T-helper 17 cell (primary cell): Measurements from ENCODE around the gene KDELR1. TPM values are rescaled to one million over a fixed set of nuclear protein-coding genes. Genes with fewer than 3 reads are reported as not detected.

Experiments used
- ATAC-seq: fragments of 150-1000 bp; cut with Tn5 transposase; 2 replicates; pipeline ENCODE4 v1.10.0; 2021; ENCODE audit warnings: mild to moderate bottlenecking, moderate library complexity
- DNase-seq, 3 donors: peaks; one replicate each; pipeline versions ENCODE4 v3.0.0 to v3.0.0-alpha.2; 2020 to 2021
- H3K9me3 ChIP-seq: one replicate; pipeline ENCODE4 v1.7.0; 2013; ENCODE audit warnings: low read length, mild to moderate bottlenecking; ENCODE audit not compliant: control insufficient read depth, poor library complexity, severe bottlenecking
- H3K27ac Mint-ChIP-seq: one replicate; pipeline ENCODE4 v1.8.0; 2022; ENCODE audit warnings: mild to moderate bottlenecking, moderate library complexity, mixed read lengths
- H3K27me3 Mint-ChIP-seq: one replicate; pipeline ENCODE4 v1.8.0; 2022; ENCODE audit warnings: mixed read lengths
- H3K36me3 Mint-ChIP-seq: one replicate; pipeline ENCODE4 v1.8.0; 2022; ENCODE audit warnings: low read depth, mixed read lengths
- H3K4me1 Mint-ChIP-seq: one replicate; pipeline ENCODE4 v1.8.0; 2022; ENCODE audit warnings: mild to moderate bottlenecking, mixed read lengths
- H3K4me3 Mint-ChIP-seq: one replicate; pipeline ENCODE4 v1.8.0; 2022; ENCODE audit warnings: mild to moderate bottlenecking, moderate library complexity, mixed read lengths
- total RNA-seq, 4 donors: library from RNA in 2 of 4; stranded (reverse) in 2 of 4; gene quantifications; one replicate each; pipeline ENCODE4 v1.2.3 and lab custom pipeline; 2022 to 2026

Gene KDELR1
- total RNA-seq, 2 donors from 2014 or later, result 34.0 to 41.3 TPM

- no peaks in the 10 kb centered on the region for H3K9me3 ChIP-seq
- no peak overlapping the region for H3K27ac Mint-ChIP-seq
- no peak for ATAC-seq
- no peak overlapping the region for H3K4me3 Mint-ChIP-seq
- no peak for DNase-seq
- H3K36me3 Mint-ChIP-seq, result peaks cover 3% of the 10 kb centered on the region
- H3K27me3 Mint-ChIP-seq, result peaks cover 15% of the 10 kb centered on the region
- peaks cover 7% of the 10 kb centered on the region for H3K4me1 Mint-ChIP-seq
Measured at GRCh38 chr19:48405850-48406249, 14.5 kb upstream of the KDELR1 start.

GRCh38 chr19:48405010-48405659 is 13.8 kb upstream of the KDELR1 start:
- no peak overlapping the region for H3K4me3 Mint-ChIP-seq
- H3K4me1 Mint-ChIP-seq, result peaks cover 7% of the 10 kb centered on the region
- no peak for ATAC-seq
- no peaks in the 10 kb centered on the region for H3K9me3 ChIP-seq
- H3K27me3 Mint-ChIP-seq, result peaks cover 15% of the 10 kb centered on the region
- peaks cover 3% of the 10 kb centered on the region for H3K36me3 Mint-ChIP-seq
- H3K27ac Mint-ChIP-seq, result no peak overlapping the region
- DNase-seq, result no peak

DNA sequence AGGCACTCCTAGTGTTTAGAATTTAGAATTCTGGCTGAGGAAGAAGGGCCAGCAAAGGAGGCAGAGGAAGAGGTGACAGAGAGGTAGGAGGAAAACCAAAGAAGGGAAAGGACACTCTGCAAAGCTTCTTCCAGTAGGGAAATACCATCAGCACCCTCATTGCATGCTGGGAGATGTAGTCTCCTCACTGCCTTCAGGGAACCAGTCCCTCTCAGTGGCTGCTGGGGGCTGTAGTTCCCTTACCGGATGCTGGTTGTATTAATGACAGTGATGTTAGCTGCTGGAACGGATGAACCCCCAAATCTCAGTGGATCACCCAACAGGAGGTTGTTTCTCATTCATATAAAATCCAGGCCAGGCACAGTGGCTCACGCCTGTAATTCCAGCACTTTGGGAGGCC is 12.3 kb upstream of the KDELR1 start:
- H3K9me3 ChIP-seq, result no peaks in the 10 kb centered on the region
- Mint-ChIP-seq H3K36me3 (peaks cover 3% of the 10 kb centered on the region), H3K4me3 (no peak overlapping the region), H3K27me3 (peaks cover 15% of the 10 kb centered on the region), H3K27ac (no peak overlapping the region), H3K4me1 (peaks cover 7% of the 10 kb centered on the region)
- peak in 1 of 3 donors; percentile 28 for DNase-seq
- peak; percentile 70 for ATAC-seq

- peaks cover 10% of the 10 kb centered on the region for H3K36me3 Mint-ChIP-seq
- H3K27me3 Mint-ChIP-seq, result peaks cover 11% of the 10 kb centered on the region
- peak overlapping the region; percentile 69 for H3K27ac Mint-ChIP-seq
- DNase-seq (no peak), ATAC-seq (no peak)
- no peak overlapping the region for H3K4me3 Mint-ChIP-seq
- peaks cover 14% of the 10 kb centered on the region for H3K4me1 Mint-ChIP-seq
- H3K9me3 ChIP-seq, result no peaks in the 10 kb centered on the region
Measured at GRCh38 chr19:48401287-48401686, 9.9 kb upstream of the KDELR1 start.

DNA sequence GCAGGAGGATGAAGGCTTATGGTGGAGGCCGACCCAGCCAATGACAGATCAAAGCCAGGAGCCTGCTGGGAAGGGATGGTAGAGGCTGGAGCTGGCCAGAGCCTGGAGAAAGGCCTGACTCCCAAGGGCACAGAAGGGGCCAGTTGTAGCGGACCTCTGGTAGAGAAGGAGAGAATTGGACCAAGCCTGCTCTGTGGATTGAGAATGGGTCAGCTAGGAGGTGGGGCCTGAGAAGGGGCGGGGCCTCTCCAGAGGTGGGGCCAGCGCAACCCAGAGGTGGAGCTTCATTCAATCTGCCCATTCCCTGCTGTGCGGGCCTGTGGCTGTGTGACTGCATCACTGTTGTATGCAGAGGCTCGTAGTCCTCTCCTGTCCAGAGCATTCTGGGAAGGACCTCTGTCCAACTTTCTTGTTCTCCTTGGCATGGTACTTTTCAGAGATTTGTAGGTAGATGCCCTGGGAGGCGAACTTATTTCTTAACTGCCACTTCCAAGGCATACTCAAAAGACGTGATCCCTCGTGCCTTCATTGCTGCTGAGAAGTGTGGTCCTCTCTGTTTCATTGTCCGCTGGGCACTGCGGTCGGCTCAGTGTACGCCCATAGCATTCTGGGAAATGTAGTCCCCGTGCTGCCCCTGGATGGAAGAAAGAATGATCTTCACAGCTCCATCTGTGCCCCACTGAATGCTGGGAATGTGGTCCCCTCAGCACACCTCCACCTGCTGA is 8.8 kb upstream of the KDELR1 start:
- no peaks in the 10 kb centered on the region for H3K9me3 ChIP-seq
- peaks cover 21% of the 10 kb centered on the region for H3K4me1 Mint-ChIP-seq

DNA sequence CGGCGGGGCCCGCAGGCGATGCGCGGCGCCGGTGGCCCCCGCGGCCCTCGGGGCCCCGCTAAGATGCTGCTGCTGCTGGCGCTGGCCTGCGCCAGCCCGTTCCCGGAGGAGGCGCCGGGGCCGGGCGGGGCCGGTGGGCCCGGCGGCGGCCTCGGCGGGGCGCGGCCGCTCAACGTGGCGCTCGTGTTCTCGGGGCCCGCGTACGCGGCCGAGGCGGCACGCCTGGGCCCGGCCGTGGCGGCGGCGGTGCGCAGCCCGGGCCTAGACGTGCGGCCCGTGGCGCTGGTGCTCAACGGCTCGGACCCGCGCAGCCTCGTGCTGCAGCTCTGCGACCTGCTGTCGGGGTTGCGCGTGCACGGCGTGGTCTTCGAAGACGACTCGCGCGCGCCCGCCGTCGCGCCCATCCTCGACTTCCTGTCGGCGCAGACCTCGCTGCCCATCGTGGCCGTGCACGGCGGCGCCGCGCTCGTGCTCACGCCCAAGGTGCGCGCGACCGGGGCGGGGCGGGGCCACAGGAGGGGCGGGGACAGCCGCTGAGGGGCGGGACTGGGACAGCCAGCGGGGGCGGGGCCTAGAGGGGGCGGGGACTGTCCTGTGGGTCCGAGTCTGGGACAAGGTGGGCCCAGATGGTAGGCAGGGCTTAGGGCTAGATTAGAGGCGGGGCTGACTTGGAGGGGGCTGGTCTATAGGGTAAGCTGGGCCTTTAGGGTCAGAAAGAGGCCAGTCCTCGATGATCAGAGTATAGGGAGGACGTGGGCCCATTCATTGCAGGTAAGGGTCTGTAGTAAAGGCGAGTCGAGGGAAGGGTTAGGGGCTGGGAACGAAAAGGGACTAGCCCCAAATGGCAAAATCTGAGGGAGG is 7.3 kb upstream of the KDELR1 start:
- peaks cover 14% of the 10 kb centered on the region for H3K36me3 Mint-ChIP-seq
- no peaks in the 10 kb centered on the region for H3K9me3 ChIP-seq
- H3K27me3 Mint-ChIP-seq, result peaks cover 22% of the 10 kb centered on the region
- ATAC-seq (peak; percentile 75), DNase-seq (peak; percentile 78 to 80 (median 79))
- H3K4me3 Mint-ChIP-seq, result peak overlapping the region; percentile 95
- peaks cover 27% of the 10 kb centered on the region for H3K4me1 Mint-ChIP-seq
- H3K27ac Mint-ChIP-seq, result peak overlapping the region; percentile 93

More for the DNA sequence above, 8.8 kb upstream of the KDELR1 start:
- peaks cover 9% of the 10 kb centered on the region for H3K36me3 Mint-ChIP-seq
- DNase-seq, result peak in 2 of 3 donors; percentile 25 to 34
- no peak overlapping the region for H3K4me3 Mint-ChIP-seq
- peak; percentile 36 for ATAC-seq
- no peak overlapping the region for H3K27ac Mint-ChIP-seq
- peaks cover 17% of the 10 kb centered on the region for H3K27me3 Mint-ChIP-seq

DNA sequence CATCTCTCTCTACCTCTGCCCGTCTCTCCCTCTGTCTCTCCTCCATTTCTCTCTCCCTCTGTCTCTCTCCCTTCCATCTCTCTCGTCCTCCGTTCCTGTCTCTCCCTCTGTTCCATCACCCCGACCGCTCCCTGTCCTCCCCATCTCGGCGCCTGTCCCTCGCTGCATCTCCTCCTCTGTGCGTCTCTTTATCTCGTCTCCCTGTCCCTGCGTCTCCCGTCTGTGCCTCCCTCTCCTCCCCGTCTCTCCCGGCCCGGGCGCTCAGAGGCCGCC is 6.7 kb upstream of the KDELR1 start:
- peak overlapping the region; percentile 93 for H3K27ac Mint-ChIP-seq
- no peak for ATAC-seq
- peak overlapping the region; percentile 95 for H3K4me3 Mint-ChIP-seq
- no peaks in the 10 kb centered on the region for H3K9me3 ChIP-seq
- H3K4me1 Mint-ChIP-seq, result peaks cover 27% of the 10 kb centered on the region
- H3K36me3 Mint-ChIP-seq, result peaks cover 14% of the 10 kb centered on the region
- peaks cover 22% of the 10 kb centered on the region for H3K27me3 Mint-ChIP-seq
- DNase-seq, result no peak

DNA sequence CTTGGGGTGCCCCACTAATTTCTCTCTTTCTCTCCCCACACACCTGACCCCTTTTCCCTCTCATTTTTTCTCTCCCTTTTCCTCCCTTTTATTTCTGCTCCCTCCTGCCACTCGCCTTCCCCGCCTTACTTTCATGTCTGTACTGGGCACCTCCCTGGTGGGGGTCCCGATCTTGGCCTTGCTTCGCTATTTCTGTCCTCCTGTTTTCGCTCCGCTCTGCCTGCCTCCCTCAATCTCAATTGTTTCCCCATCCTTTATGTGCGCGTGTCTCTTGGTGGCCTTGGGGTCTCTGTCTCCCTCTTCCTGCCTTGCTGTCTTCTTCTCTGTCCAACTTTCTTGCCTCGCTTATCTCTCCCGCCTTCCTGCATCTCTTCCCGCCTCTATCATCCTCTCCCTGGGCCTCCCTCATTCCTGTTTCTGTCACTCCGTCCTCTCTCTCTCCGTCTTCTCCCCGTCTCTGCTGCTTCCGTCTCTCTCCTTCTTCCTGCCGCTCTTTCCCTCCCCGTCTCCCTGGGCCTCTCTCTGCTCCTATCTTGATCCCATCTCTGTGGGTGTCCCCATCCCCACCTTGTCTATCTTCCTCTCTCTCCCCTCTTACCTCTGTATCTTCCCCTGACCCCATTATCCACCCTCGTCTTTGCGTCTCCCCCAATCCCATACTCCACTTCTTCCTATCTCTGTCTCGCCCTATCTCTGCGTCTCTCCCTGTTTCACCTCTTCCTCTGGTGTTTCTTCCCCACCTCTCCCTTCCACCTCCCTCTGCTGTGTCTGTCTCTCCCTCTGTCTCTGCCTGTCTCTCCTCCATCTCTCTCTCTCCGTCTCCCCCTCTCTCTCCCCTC is 6.1 kb upstream of the KDELR1 start:
- ATAC-seq, result no peak
- peaks cover 29% of the 10 kb centered on the region for H3K4me1 Mint-ChIP-seq

DNA sequence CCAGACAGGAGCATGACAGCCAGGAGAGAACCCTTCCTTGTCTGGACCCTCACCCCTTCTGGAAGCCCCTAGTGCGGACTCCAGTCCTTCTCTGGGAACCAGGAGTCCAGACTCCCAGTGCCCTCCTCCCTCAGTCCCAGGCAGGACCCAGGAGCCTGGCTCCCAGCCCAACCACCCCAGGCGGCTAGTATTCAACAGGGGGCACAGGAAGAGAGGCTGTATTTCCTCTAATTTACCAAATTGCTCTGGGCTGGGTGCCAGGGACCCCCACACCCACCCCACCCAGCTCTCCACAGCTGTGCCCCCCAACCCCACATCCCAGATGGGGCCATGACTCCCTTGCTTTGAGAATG is 5.4 kb upstream of the KDELR1 start:
- Mint-ChIP-seq H3K36me3 (peaks cover 14% of the 10 kb centered on the region), H3K4me1 (peaks cover 25% of the 10 kb centered on the region), H3K4me3 (no peak overlapping the region), H3K27me3 (peaks cover 22% of the 10 kb centered on the region), H3K27ac (peak overlapping the region; percentile 93)
- no peak for ATAC-seq
- no peaks in the 10 kb centered on the region for H3K9me3 ChIP-seq
- no peak for DNase-seq

More for the DNA sequence above, 6.1 kb upstream of the KDELR1 start:
- Mint-ChIP-seq H3K36me3 (peaks cover 14% of the 10 kb centered on the region), H3K27ac (peak overlapping the region; percentile 93), H3K4me3 (peak overlapping the region; percentile 95), H3K27me3 (peaks cover 22% of the 10 kb centered on the region)
- no peaks in the 10 kb centered on the region for H3K9me3 ChIP-seq
- DNase-seq, result no peak

DNA sequence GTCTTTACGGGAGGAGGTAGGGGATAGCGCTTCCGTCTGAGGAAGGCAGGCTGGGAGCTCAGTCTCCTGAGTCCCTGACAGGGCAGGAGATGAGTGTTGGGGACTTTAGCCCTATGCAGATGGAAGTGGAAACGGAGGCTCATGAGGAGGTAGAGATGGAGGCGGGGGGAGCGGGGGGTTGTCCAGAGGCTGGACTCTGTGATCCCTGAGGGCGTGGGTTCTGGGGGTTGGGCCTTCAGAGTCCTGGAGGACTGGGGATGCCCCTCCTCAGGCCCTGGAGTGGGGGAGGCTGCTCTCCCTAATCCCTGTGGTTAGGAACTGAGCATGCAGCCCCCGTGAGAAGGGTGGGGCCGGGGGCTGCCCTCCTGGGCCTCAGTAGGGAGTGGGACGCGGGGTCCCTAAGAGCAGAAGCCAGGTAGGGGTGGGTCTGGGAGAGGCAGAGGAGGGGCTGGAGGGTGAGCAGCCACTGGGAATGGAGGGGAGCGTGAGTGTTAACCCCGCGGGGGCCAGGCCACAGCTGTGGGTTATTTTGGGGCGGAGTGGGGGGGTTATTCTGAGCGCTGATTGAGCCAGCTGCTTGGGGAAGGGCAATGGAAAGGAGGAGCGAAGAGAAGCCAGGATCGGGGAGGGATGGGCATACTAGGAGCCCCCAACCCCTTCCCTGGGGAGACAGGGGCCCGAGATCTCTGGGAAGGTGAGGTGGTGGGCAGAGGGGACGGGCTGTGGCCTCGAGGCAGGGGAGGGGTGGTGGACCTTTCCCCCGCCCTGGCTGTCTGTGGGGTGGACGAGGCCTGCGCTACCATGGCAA is 4.9 kb upstream of the KDELR1 start:
- Mint-ChIP-seq H3K27me3 (peaks cover 22% of the 10 kb centered on the region), H3K4me1 (peaks cover 28% of the 10 kb centered on the region), H3K4me3 (no peak overlapping the region), H3K27ac (no peak overlapping the region), H3K36me3 (peaks cover 14% of the 10 kb centered on the region)
- H3K9me3 ChIP-seq, result no peaks in the 10 kb centered on the region
- ATAC-seq, result no peak
- no peak for DNase-seq

GRCh38 chr19:48395499-48395898 is 4.1 kb upstream of the KDELR1 start:
- no peak for ATAC-seq
- H3K27me3 Mint-ChIP-seq, result peaks cover 22% of the 10 kb centered on the region

GRCh38 chr19:48395170-48395455 is 3.8 kb upstream of the KDELR1 start:
- DNase-seq, result no peak
- peaks cover 14% of the 10 kb centered on the region for H3K36me3 Mint-ChIP-seq
- no peaks in the 10 kb centered on the region for H3K9me3 ChIP-seq
- H3K27me3 Mint-ChIP-seq, result peaks cover 22% of the 10 kb centered on the region
- H3K27ac Mint-ChIP-seq, result no peak overlapping the region
- ATAC-seq, result no peak
- peaks cover 36% of the 10 kb centered on the region for H3K4me1 Mint-ChIP-seq
- peak overlapping the region; percentile 72 for H3K4me3 Mint-ChIP-seq

More at GRCh38 chr19:48395499-48395898, 4.1 kb upstream of the KDELR1 start:
- H3K9me3 ChIP-seq, result no peaks in the 10 kb centered on the region
- DNase-seq, result no peak
- Mint-ChIP-seq H3K27ac (no peak overlapping the region), H3K4me3 (peak overlapping the region; percentile 72), H3K36me3 (peaks cover 14% of the 10 kb centered on the region), H3K4me1 (peaks cover 33% of the 10 kb centered on the region)
